ENCODE data around the gene SWI5. TPM values are rescaled to one million over a fixed set of nuclear protein-coding genes. Genes with fewer than 3 reads are reported as not detected.

SWI5 gene
- polyA plus RNA-seq, 1 donor from 2014 or later = 25.4 TPM

DNA sequence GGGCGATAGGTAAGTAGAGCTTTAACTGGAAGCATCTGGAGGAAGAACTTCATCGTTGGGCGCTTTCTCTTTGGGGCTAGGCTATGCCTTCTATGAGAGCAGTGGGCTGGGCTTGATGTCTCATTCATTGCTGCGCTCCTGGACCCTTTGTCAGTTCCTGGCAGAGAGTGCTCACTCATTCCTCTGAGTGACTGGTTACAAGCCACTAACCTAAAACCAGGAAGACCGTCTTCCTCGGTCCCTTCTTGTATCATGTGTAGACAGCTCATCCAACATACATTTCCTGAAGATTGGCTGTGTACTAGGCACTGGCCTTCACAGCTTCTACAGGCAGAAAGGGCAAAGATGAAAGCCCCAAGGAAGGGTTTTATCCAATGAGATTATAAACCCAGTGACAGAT is 6.4 kb downstream of the SWI5 start:
- peaks cover 0 to 3% (median 0%) of the 10 kb centered on the region in 3 donors for H3K4me1 Mint-ChIP-seq
- H3K27ac Mint-ChIP-seq = no peak overlapping the region
- no peaks in the 10 kb centered on the region for H3K27me3 Mint-ChIP-seq
- H3K4me3 Mint-ChIP-seq = peak overlapping the region in 1 of 4 donors; percentile 29
- H3K9me3 Mint-ChIP-seq = no peaks in the 10 kb centered on the region
- peaks cover 8% of the 10 kb centered on the region for H3K36me3 Mint-ChIP-seq

DNA sequence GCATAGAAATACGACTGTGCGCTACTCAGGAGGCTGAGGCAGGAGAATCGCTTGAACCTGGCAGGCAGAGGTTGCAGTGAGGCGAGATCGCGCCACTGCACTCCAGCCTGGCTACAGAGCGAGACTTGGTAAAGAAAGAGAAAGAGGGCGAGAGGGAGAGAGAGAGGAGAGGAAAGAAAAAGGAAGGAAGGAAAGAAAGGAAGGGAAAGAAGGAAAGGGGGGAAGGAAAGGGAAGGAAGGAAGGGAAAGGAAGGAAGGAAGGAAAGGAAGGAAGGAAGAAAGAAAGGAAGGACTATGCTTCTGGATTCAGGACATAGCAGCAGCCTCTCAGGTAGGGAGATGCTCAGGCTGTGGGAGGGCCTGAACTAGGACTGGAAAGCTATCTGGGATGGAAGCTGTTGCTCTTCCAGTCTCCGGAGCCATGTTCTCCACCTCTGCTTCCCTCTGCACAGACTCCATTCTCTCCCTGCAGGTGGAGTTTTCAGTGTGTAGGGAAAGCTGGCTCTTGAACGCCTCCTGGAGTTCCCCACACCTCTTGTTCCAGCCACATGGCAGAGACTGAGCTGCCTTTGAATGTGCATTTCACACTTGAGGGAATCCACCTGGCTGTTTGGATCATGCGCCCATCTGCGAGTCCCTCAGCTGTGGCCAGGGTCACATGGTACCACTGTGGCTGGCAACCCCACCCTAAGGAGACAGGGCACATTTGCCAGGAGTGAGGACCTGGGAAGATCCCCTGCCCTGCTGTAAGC is 9.1 kb downstream of the SWI5 start:
- Mint-ChIP-seq H3K27ac (no peak overlapping the region), H3K4me1 (no peaks in the 10 kb centered on the region), H3K36me3 (peaks cover 7% of the 10 kb centered on the region), H3K27me3 (no peaks in the 10 kb centered on the region), H3K4me3 (no peak overlapping the region), H3K9me3 (no peaks in the 10 kb centered on the region)

DNA sequence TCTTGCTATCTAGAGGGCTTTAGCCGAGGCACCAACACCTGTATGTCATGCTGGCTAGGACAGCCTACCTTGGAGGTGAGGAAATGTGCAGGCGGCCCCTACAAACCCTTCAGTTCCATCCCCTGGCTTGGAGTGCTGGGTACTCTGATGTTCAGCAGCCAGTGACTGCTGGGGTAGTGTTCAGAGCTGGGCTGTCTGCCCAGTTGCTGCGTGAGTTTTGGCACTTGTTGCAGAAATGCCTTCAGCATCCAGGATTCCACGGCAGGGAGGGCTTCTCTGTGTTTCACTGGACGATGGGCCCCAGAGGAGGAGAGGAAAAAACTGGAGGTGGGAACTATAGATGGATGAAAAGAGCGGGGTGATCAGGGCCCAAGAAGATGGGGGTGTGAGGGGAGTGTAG is 10.4 kb downstream of the SWI5 start:
- no peaks in the 10 kb centered on the region for H3K9me3 Mint-ChIP-seq
- no peaks in the 10 kb centered on the region for H3K4me1 Mint-ChIP-seq
- H3K36me3 Mint-ChIP-seq = peaks cover 7% of the 10 kb centered on the region
- no peak overlapping the region for H3K4me3 Mint-ChIP-seq
- H3K27ac Mint-ChIP-seq = no peak overlapping the region
- H3K27me3 Mint-ChIP-seq = no peaks in the 10 kb centered on the region

DNA sequence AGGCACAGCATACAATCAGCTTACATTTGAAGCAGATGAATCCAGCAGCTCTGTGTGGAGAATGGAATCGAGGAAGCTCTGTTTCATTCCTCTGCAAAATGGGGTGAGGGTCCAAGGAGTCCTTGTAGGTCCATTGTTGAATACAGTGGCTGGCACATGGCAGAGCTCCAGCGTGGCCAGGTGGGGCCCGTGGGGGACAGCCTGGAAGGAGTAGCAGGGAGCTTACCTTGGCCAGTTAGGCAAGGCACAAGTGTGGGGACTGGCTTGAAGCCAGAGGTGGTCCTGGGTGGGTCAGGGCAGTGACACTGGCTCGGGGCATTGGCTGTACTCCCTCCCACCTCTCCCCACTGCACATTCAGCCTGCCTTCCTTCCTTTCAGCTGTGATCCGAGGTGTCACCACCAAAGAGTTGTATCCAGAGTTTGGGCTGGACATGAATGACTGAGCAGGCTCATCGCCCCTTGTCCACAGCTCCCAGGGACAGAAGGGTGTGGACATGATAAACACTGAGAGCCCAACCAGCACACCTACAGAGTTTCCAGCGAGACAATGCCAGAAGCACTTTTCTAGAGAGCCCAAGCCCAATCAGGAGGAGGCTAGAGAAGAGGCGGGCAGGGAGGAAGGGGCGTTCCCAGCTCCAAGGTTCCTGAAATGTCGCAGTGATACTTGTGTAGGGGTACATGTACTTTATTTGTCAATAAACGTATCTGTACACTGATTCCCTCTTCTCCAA is 12.4 kb downstream of the SWI5 start:
- H3K36me3 Mint-ChIP-seq = peaks cover 7% of the 10 kb centered on the region
- peak overlapping the region in 1 of 3 donors; percentile 83 for H3K27ac Mint-ChIP-seq
- no peaks in the 10 kb centered on the region for H3K27me3 Mint-ChIP-seq
- H3K4me1 Mint-ChIP-seq = no peaks in the 10 kb centered on the region
- no peak overlapping the region for H3K4me3 Mint-ChIP-seq
- no peaks in the 10 kb centered on the region for H3K9me3 Mint-ChIP-seq

DNA sequence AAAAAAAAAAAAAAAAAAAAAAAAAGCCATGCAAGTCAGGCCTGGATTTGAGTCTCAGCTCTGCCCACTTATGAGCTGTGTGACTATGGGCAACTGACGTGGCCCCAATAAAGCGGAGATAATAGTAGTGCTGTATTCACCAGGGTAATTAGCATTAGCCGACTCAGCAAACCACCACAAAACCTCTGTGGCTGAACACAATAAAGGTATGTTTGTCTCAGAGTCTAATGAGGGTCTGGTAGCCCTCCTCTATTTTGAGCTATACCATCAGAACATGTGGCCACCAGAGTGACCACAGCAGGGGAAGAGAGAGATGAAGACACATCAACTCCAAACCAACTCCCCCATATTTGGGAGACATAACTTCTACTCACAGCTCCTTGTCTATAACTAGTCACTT is 15.9 kb downstream of the SWI5 start:
- no peak overlapping the region for H3K27ac Mint-ChIP-seq
- peaks cover 0 to 1% (median 0%) of the 10 kb centered on the region in 3 donors for H3K4me1 Mint-ChIP-seq
- no peaks in the 10 kb centered on the region for H3K9me3 Mint-ChIP-seq
- no peak overlapping the region for H3K4me3 Mint-ChIP-seq
- peaks cover 2% of the 10 kb centered on the region for H3K36me3 Mint-ChIP-seq
- no peaks in the 10 kb centered on the region for H3K27me3 Mint-ChIP-seq

DNA sequence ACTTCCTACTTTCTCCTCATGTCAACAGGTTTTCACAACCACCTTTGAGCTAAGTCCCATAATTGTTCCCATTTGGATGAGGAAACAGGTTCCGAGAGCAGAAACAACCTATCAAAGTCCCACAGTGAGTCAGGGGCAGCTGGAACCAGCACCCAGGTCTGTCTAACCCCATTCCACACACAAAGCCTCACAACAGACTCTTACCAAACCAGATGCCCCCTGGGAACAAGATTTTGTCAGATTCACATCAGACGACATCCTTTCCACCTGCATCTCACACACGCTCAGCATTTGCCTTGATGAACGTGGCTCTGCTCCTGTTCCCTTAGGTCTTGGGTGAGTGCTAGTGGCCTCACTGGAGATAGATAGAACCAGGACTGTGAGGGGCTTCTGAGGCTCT is 17.0 kb downstream of the SWI5 start:
- Mint-ChIP-seq H3K27ac (no peak overlapping the region), H3K36me3 (no peaks in the 10 kb centered on the region), H3K4me1 (peaks cover 0 to 1% (median 0%) of the 10 kb centered on the region in 3 donors), H3K9me3 (no peaks in the 10 kb centered on the region), H3K4me3 (no peak overlapping the region), H3K27me3 (no peaks in the 10 kb centered on the region)

DNA sequence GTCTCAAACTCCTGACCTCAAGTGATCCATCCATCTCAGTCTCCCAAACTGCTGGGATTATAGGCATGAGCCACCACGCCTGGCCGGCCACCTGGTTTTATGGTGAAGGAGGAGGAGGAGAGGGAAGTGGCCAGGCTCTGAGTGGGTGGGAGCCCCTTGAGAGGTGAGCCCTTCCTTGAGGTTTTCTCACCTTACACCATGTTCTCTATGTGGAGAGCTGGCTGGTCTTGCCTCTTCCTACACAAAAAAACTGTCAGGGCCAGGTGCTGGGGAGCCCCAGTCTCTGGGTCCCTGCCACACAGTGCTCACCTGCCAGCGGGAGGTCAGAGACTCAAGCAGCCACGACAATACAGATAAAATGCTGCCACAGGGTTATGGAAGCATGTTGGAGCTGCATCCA is 18.1 kb downstream of the SWI5 start:
- Mint-ChIP-seq H3K36me3 (no peaks in the 10 kb centered on the region), H3K9me3 (no peaks in the 10 kb centered on the region), H3K4me1 (peaks cover 0 to 1% (median 0%) of the 10 kb centered on the region in 3 donors), H3K27me3 (no peaks in the 10 kb centered on the region), H3K27ac (no peak overlapping the region), H3K4me3 (no peak overlapping the region)

DNA sequence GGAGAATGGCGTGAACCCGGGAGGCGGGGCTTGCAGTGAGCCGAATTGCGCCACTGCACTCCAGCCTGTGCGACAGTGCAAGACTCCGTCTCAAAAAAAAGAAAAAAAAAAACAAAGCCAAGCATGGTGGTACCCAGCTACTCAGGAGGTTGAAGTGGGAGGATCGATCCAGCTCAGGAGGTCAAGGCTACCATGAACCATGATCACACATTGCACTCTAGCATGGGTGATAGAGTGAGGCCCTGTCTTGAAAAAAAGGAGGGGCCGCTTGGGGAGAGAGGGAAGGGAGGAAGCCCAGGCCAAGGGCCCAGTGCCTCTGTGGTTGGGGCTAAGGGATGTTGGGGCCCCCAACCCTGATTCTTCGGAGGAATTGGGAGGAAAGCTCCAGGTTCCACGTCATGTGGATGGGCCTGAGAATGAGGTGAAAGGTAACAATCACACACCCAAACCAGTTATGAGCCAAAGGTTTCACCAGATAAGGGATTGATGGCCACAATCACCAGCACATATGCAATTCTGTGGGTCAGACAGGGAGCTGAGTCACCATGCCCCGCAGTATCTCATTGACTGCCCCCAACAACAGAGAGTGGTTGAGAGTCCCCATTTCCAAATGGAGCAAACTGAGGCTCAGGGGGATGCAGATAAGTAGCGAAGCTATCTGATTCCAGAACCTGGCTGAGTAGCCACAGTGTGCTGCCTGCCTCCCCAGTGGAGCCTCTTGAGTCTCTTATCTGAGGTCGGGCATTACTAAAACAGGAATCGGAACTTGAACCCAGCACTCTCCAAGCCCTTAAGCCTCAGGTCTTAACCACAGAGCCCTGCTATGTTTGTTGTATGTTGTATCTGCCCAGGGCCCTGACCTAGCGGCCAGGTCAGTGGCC is 20.5 kb downstream of the SWI5 start:
- Mint-ChIP-seq H3K36me3 (no peaks in the 10 kb centered on the region), H3K4me3 (no peak overlapping the region), H3K27me3 (no peaks in the 10 kb centered on the region), H3K27ac (no peak overlapping the region), H3K9me3 (no peaks in the 10 kb centered on the region), H3K4me1 (peaks cover 0 to 1% (median 0%) of the 10 kb centered on the region in 3 donors)

DNA sequence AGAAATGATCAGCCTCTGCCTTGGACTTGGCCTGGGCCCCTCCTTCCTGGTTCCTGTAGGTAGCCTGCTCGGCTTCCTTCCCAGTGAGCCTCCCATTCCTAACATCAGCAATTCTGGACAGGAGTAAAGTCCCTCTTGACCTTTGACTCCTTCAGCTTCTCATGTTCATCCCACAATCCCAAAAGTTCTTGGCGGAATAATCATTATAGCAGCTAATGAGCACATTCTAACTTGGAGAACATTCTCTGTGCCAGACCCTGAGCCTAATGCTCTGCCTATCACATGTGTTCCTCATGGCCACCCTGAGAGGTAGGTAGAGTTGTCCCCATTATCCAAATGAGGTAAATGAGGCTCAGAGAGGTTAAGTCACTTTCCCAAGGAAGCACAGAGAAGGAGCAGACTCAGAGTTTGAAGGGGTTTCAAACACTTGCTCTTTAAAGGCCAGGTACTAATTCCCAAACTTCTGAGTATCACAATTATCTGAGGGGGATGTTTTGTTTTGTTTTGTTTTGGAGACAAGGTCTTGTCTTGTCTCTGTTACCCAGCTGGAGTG is 21.2 kb downstream of the SWI5 start:
- Mint-ChIP-seq H3K4me3 (no peak overlapping the region), H3K36me3 (no peaks in the 10 kb centered on the region), H3K9me3 (no peaks in the 10 kb centered on the region), H3K27me3 (no peaks in the 10 kb centered on the region), H3K27ac (no peak overlapping the region), H3K4me1 (peaks cover 0 to 1% (median 0%) of the 10 kb centered on the region in 3 donors)

DNA sequence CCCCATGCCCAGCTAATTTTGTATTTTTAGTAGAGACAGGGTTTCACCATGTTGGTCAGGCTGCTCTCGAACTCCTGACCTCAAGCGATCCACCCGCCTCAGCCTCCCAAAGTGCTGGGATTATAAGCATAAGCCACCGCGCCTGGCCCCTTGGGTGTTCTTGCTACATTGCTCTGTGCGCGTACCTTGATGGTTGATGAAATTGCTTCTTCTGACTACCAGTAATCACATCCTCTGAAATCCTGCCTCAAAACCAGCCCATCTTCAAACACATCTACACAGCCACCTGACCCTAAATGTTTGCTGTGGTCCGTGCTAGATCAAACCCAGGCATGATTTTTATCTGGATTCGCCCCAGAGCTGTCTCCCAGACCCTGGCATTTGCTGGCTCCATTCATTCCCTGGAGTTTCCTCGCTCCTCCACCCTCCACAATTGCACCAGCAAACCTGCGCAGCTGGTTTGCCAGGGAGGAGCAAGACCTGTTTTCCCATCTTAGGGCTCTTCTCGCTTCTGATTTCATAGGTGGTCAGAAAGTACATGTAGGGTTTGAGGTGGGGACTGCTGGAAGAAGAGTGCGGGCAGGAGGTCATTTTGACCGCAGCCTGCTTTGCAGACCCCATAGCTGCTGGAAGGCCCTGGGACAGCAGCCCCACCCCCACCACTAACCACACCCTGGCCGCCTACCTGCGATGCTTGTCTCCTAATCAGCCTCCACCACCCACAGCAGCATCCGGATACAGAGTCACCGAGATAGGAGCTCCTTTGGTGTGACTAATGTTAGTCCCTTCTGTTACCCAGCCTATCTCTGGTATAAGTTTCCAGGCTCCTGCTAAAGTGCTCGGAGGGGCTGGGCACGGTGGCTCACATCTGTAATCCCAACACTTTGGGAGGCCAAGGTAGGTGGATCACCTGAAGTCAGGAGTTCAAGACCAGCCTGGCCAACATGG is 22.7 kb downstream of the SWI5 start:
- H3K36me3 Mint-ChIP-seq = no peaks in the 10 kb centered on the region
- H3K27ac Mint-ChIP-seq = no peak overlapping the region
- H3K4me1 Mint-ChIP-seq = peaks cover 0 to 1% (median 0%) of the 10 kb centered on the region in 3 donors
- no peaks in the 10 kb centered on the region for H3K27me3 Mint-ChIP-seq
- H3K9me3 Mint-ChIP-seq = no peaks in the 10 kb centered on the region
- H3K4me3 Mint-ChIP-seq = no peak overlapping the region

DNA sequence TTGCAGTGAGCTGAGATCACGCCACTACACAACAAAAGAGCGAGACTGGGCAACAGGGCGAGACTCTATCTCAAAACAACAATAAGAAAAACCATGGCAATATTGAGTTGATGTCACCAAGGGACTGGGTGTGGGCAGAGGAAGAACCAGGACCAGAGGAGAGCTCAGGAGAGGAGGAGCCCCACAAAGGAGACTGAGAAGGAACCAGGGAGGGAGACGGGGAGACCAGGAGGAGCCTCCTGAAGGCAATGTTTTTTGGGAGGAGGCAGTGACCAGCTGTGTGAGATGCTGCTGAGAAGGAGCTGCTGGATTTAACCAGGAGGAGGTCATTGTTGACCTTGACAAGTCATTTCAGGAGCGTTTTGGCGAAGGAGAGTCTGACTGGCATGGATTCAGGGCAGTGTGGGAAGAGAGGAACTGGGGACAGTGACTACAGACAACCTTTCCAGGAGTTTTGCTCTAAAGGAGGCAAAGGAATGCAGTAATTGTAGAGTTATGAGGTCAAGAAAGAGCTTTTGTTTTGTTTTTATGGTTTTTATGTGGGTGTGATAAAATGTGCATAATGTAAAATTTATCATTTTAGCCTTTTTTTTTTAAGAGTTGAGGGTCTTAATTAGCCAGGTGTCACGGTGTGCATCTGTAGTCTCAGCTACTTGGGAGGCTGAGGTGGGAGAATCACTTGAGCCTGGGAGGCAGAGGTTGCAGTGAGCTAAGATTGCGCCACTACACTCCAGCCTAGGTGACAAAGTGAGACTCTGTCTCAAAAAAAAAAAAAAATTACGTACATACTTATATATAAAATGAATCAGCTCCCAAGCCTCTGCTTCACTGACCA is 28.3 kb downstream of the SWI5 start:
- Mint-ChIP-seq H3K27ac (peak overlapping the region in 2 of 3 donors; percentile 55 to 76), H3K4me3 (peak overlapping the region in 1 of 4 donors; percentile 70), H3K4me1 (peaks cover 0 to 2% (median 0%) of the 10 kb centered on the region in 3 donors), H3K27me3 (no peaks in the 10 kb centered on the region), H3K36me3 (no peaks in the 10 kb centered on the region), H3K9me3 (no peaks in the 10 kb centered on the region)

DNA sequence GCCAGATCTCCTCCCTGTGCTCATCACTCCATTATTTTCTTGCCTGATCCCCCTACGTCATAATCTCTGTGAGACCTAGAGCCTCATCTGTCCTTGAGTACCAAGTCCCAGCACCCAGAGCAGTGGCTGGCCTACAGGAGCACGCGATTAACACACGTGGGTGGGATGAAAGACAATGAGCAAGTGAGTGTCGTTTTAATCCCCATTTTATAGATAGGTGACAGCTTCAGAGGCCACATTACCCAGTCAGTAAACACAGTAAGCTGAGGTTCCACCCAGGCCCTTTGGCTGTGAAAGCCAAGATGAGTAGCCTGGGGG is 28.9 kb downstream of the SWI5 start:
- no peaks in the 10 kb centered on the region for H3K9me3 Mint-ChIP-seq
- no peaks in the 10 kb centered on the region for H3K36me3 Mint-ChIP-seq
- no peak overlapping the region for H3K4me3 Mint-ChIP-seq
- peaks cover 0 to 2% (median 0%) of the 10 kb centered on the region in 3 donors for H3K4me1 Mint-ChIP-seq
- H3K27ac Mint-ChIP-seq = peak overlapping the region in 1 of 3 donors; percentile 55
- H3K27me3 Mint-ChIP-seq = no peaks in the 10 kb centered on the region

DNA sequence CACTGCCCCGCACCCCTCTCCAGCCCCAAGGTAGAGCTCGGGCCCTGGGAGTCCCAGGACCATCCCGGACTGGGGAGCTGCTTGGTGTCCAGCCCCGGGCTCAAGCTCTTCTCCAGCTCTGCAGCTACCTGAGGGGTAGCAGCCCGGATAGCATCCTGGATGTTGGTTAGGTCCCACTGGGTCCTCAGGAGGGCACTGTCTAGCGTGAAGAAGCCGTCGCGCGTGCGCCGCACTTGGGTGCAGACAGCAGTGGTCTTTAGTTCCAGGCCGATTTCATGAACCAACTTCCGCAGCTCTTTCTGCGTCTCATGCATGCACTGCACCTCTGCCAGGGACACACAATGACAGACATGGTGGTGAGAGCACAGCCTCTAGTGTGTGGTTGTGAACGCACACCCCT is 33.5 kb downstream of the SWI5 start:
- no peaks in the 10 kb centered on the region for H3K9me3 Mint-ChIP-seq
- H3K27me3 Mint-ChIP-seq = no peaks in the 10 kb centered on the region
- H3K4me1 Mint-ChIP-seq = peaks cover 0 to 2% (median 0%) of the 10 kb centered on the region in 3 donors
- no peaks in the 10 kb centered on the region for H3K36me3 Mint-ChIP-seq
- no peak overlapping the region for H3K27ac Mint-ChIP-seq
- H3K4me3 Mint-ChIP-seq = no peak overlapping the region
